Astrocyte (in vitro differentiated cells and primary cell): ENCODE data around the gene GPI.

Source experiments
- EZH2 ChIP-seq: IDR thresholded peaks from 2 replicates; pipeline ENCODE4 v1.6.1; 2012; ENCODE audit warnings: mild to moderate bottlenecking, low read length, inconsistent platforms; ENCODE audit not compliant: insufficient read depth
- TF ChIP-seq, protein P1 (sequence below): IDR thresholded peaks from 2 replicates; pipeline ENCODE4 v1.5.1; 2011; ENCODE audit warnings: low read depth, mild to moderate bottlenecking, inconsistent platforms, low read length, moderate library complexity; ENCODE audit not compliant: insufficient read depth

DNA sequence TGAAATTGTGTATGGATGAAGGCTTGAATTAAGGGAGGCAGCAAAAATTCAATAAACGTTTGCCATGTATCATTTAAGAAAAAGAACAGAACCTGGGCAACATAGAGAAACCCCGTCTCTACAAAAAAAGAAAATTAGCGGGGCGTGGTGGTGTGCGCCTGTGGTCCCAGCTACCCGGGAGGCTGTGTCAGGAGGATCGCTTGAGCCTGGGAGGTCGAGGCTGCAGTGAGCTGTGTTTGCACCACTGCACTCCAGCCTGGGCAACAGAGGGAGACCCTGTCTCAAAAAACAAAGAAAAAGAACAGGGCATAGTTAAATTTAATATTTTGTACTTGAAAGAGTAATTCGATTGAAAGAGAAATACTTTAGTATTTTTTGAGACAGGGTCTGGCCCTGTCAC, 64.6 kb downstream of the GPI start:
- TF ChIP-seq, protein P1, sequence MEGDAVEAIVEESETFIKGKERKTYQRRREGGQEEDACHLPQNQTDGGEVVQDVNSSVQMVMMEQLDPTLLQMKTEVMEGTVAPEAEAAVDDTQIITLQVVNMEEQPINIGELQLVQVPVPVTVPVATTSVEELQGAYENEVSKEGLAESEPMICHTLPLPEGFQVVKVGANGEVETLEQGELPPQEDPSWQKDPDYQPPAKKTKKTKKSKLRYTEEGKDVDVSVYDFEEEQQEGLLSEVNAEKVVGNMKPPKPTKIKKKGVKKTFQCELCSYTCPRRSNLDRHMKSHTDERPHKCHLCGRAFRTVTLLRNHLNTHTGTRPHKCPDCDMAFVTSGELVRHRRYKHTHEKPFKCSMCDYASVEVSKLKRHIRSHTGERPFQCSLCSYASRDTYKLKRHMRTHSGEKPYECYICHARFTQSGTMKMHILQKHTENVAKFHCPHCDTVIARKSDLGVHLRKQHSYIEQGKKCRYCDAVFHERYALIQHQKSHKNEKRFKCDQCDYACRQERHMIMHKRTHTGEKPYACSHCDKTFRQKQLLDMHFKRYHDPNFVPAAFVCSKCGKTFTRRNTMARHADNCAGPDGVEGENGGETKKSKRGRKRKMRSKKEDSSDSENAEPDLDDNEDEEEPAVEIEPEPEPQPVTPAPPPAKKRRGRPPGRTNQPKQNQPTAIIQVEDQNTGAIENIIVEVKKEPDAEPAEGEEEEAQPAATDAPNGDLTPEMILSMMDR: no peak
- TF ChIP-seq EZH2: no peak
